ENCODE data around the gene ASB13.

GRCh38 chr10:5589011-5589660 is 77.3 kb downstream of the ASB13 start:
- TF ChIP-seq HOXA7 (CRISPR knock-in tag; IDR thresholded peaks at IDR 0.05), result no peak
- no peak for TF ChIP-seq GZF1 (CRISPR knock-in tag; IDR thresholded peaks at IDR 0.05)
- TF ChIP-seq HDAC2 (CRISPR knock-in tag; IDR thresholded peaks at IDR 0.05), result no peak
- TF ChIP-seq, protein P1, sequence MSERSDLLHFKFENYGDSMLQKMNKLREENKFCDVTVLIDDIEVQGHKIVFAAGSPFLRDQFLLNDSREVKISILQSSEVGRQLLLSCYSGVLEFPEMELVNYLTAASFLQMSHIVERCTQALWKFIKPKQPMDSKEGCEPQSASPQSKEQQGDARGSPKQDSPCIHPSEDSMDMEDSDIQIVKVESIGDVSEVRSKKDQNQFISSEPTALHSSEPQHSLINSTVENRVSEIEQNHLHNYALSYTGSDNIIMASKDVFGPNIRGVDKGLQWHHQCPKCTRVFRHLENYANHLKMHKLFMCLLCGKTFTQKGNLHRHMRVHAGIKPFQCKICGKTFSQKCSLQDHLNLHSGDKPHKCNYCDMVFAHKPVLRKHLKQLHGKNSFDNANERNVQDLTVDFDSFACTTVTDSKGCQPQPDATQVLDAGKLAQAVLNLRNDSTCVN (CRISPR knock-in tag; IDR thresholded peaks at IDR 0.05; ENCODE audit: borderline replicate concordance), result no peak
- no peak for TF ChIP-seq MTF1 (CRISPR knock-in tag; IDR thresholded peaks at IDR 0.05)
- TF ChIP-seq, protein P2, sequence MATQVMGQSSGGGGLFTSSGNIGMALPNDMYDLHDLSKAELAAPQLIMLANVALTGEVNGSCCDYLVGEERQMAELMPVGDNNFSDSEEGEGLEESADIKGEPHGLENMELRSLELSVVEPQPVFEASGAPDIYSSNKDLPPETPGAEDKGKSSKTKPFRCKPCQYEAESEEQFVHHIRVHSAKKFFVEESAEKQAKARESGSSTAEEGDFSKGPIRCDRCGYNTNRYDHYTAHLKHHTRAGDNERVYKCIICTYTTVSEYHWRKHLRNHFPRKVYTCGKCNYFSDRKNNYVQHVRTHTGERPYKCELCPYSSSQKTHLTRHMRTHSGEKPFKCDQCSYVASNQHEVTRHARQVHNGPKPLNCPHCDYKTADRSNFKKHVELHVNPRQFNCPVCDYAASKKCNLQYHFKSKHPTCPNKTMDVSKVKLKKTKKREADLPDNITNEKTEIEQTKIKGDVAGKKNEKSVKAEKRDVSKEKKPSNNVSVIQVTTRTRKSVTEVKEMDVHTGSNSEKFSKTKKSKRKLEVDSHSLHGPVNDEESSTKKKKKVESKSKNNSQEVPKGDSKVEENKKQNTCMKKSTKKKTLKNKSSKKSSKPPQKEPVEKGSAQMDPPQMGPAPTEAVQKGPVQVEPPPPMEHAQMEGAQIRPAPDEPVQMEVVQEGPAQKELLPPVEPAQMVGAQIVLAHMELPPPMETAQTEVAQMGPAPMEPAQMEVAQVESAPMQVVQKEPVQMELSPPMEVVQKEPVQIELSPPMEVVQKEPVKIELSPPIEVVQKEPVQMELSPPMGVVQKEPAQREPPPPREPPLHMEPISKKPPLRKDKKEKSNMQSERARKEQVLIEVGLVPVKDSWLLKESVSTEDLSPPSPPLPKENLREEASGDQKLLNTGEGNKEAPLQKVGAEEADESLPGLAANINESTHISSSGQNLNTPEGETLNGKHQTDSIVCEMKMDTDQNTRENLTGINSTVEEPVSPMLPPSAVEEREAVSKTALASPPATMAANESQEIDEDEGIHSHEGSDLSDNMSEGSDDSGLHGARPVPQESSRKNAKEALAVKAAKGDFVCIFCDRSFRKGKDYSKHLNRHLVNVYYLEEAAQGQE (IDR thresholded peaks at IDR 0.05; ENCODE audit: borderline replicate concordance in 1 of 2, low read depth in 1 of 2, low read length in 2 of 2), result no peak
- no peak for TF ChIP-seq POLR2AphosphoS5 (IDR thresholded peaks at IDR 0.05; ENCODE audit: low read depth, low read length)
- TF ChIP-seq MEIS2 (CRISPR knock-in tag; IDR thresholded peaks at IDR 0.05), result no peak
- TF ChIP-seq, protein P3, sequence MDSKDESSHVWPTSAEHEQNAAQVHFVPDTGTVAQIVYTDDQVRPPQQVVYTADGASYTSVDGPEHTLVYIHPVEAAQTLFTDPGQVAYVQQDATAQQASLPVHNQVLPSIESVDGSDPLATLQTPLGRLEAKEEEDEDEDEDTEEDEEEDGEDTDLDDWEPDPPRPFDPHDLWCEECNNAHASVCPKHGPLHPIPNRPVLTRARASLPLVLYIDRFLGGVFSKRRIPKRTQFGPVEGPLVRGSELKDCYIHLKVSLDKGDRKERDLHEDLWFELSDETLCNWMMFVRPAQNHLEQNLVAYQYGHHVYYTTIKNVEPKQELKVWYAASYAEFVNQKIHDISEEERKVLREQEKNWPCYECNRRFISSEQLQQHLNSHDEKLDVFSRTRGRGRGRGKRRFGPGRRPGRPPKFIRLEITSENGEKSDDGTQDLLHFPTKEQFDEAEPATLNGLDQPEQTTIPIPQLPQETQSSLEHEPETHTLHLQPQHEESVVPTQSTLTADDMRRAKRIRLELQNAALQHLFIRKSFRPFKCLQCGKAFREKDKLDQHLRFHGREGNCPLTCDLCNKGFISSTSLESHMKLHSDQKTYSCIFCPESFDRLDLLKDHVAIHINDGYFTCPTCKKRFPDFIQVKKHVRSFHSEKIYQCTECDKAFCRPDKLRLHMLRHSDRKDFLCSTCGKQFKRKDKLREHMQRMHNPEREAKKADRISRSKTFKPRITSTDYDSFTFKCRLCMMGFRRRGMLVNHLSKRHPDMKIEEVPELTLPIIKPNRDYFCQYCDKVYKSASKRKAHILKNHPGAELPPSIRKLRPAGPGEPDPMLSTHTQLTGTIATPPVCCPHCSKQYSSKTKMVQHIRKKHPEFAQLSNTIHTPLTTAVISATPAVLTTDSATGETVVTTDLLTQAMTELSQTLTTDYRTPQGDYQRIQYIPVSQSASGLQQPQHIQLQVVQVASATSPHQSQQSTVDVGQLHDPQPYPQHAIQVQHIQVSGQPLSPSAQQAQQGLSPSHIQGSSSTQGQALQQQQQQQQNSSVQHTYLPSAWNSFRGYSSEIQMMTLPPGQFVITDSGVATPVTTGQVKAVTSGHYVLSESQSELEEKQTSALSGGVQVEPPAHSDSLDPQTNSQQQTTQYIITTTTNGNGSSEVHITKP (CRISPR knock-in tag; IDR thresholded peaks at IDR 0.05; ENCODE audit: low read depth), result no peak
- TF ChIP-seq ZIK1 (CRISPR knock-in tag; IDR thresholded peaks at IDR 0.05; ENCODE audit: borderline replicate concordance, low read depth), result no peak
- TF ChIP-seq ZNF543 (CRISPR knock-in tag; IDR thresholded peaks at IDR 0.05), result no peak
- no peak for TF ChIP-seq CTCF (CRISPR knock-in tag; IDR thresholded peaks at IDR 0.05)
- TF ChIP-seq ZNF597 (CRISPR knock-in tag; IDR thresholded peaks at IDR 0.05), result no peak
